H9 (cell line): Measurements from ENCODE around the gene SPRYD4. TPM values are rescaled to one million over a fixed set of nuclear protein-coding genes. Genes with fewer than 3 reads are reported as not detected.

Experiments used
- DNase-seq: peaks from one replicate; pipeline ENCODE4 v3.0.0-alpha.2; 2017
- H2AFZ ChIP-seq: one replicate; pipeline ENCODE4 v1.6.1; 2013; ENCODE audit warnings: mild to moderate bottlenecking, low read length, control low read depth, moderate library complexity
- H2AK5ac ChIP-seq: 2 replicates; pipeline ENCODE4 v1.6.1; 2013; ENCODE audit warnings: low read length, control low read depth, mixed read lengths; ENCODE audit not compliant: insufficient read length
- H2BK120ac ChIP-seq: one replicate; pipeline ENCODE4 v1.6.1; 2013; ENCODE audit warnings: low read depth, mild to moderate bottlenecking, low read length, control low read depth, inconsistent platforms; ENCODE audit not compliant: poor library complexity, severe bottlenecking
- H2BK12ac ChIP-seq: 2 replicates; pipeline ENCODE4 v1.6.1; 2013; ENCODE audit warnings: low read length, control low read depth, mixed read lengths, low read depth; ENCODE audit not compliant: insufficient read length
- H2BK15ac ChIP-seq: 2 replicates; pipeline ENCODE4 v1.6.1; 2013; ENCODE audit warnings: low read depth, low read length, control low read depth
- H2BK20ac ChIP-seq: one replicate; pipeline ENCODE4 v1.6.1; 2013; ENCODE audit warnings: low read depth, mild to moderate bottlenecking, low read length, control low read depth, inconsistent platforms; ENCODE audit not compliant: poor library complexity, severe bottlenecking
- H2BK5ac ChIP-seq: 2 replicates; pipeline ENCODE4 v1.6.1; 2013; ENCODE audit warnings: low read length, control low read depth, mixed read lengths; ENCODE audit not compliant: insufficient read length
- H3K14ac ChIP-seq: 2 replicates; pipeline ENCODE4 v1.6.1; 2013; ENCODE audit warnings: low read length, control low read depth; ENCODE audit not compliant: insufficient read depth
- H3K18ac ChIP-seq: 2 replicates; pipeline ENCODE4 v1.6.1; 2013; ENCODE audit warnings: low read depth, mild to moderate bottlenecking, mixed read lengths, low read length, control low read depth; ENCODE audit not compliant: insufficient read length
- H3K23ac ChIP-seq: 2 replicates; pipeline ENCODE4 v1.6.1; 2013; ENCODE audit warnings: low read length, control low read depth, mixed read lengths, low read depth; ENCODE audit not compliant: insufficient read length
- H3K23me2 ChIP-seq: 2 replicates; pipeline ENCODE4 v1.6.1; 2013; ENCODE audit warnings: low read depth, mild to moderate bottlenecking, mixed read lengths, low read length, control low read depth; ENCODE audit not compliant: insufficient read length, poor library complexity, severe bottlenecking
- H3K27ac ChIP-seq: 2 replicates; pipeline ENCODE4 v1.5.1; 2013; ENCODE audit warnings: low read length, control low read depth, mixed read lengths, low read depth; ENCODE audit not compliant: insufficient read length
- H3K27me3 ChIP-seq: 2 replicates; pipeline ENCODE4 v1.6.1; 2013; ENCODE audit warnings: low read length, control low read depth, inconsistent platforms; ENCODE audit not compliant: insufficient read depth
- H3K4ac ChIP-seq: 2 replicates; pipeline ENCODE4 v1.6.1; 2013; ENCODE audit warnings: low read depth, mild to moderate bottlenecking, control low read depth, inconsistent platforms, low read length, moderate library complexity
- H3K4me1 ChIP-seq: 2 replicates; pipeline ENCODE4 v1.6.1; 2013; ENCODE audit warnings: low read length, control low read depth, inconsistent platforms; ENCODE audit not compliant: insufficient read depth
- H3K4me2 ChIP-seq: 2 replicates; pipeline ENCODE4 v1.6.1; 2013; ENCODE audit warnings: low read length, control low read depth, mixed read lengths; ENCODE audit not compliant: insufficient read length, insufficient read depth
- H3K56ac ChIP-seq: 2 replicates; pipeline ENCODE4 v1.6.1; 2013; ENCODE audit warnings: low read depth, mild to moderate bottlenecking, mixed read lengths, low read length, control low read depth; ENCODE audit not compliant: insufficient read length
- H3K79me1 ChIP-seq: 2 replicates; pipeline ENCODE4 v1.6.1; 2013; ENCODE audit warnings: low read depth, mild to moderate bottlenecking, moderate library complexity, low read length, control low read depth, inconsistent platforms; ENCODE audit not compliant: insufficient read depth, poor library complexity, severe bottlenecking
- H3K79me2 ChIP-seq: 2 replicates; pipeline ENCODE4 v1.6.1; 2013; ENCODE audit warnings: low read length, control low read depth, inconsistent platforms; ENCODE audit not compliant: insufficient read depth
- H3K9ac ChIP-seq: 2 replicates; pipeline ENCODE4 v1.6.1; 2013; ENCODE audit warnings: low read length, control low read depth, mixed read lengths; ENCODE audit not compliant: insufficient read length; ENCODE audit errors: extremely low read depth
- H3K9me3 ChIP-seq: one replicate; pipeline ENCODE4 v1.6.1; 2013; ENCODE audit warnings: low read depth, low read length, inconsistent platforms; ENCODE audit not compliant: control insufficient read depth
- H3T11ph ChIP-seq: one replicate; pipeline ENCODE4 v1.6.1; 2013; ENCODE audit warnings: mild to moderate bottlenecking, low read length, control low read depth, inconsistent platforms
- H4K20me1 ChIP-seq: one replicate; pipeline ENCODE4 v1.6.1; 2013; ENCODE audit not compliant: control insufficient read depth, insufficient read length, insufficient read depth
- H4K5ac ChIP-seq: 2 replicates; pipeline ENCODE4 v1.6.1; 2013; ENCODE audit warnings: low read depth, mild to moderate bottlenecking, mixed read lengths, low read length, control low read depth; ENCODE audit not compliant: insufficient read length
- H4K8ac ChIP-seq: replicated peaks from 2 replicates; pipeline ENCODE4 v1.6.1; 2013; ENCODE audit warnings: low read length, control low read depth, mixed read lengths, low read depth; ENCODE audit not compliant: insufficient read length
- H4K91ac ChIP-seq: 2 replicates; pipeline ENCODE4 v1.6.1; 2013; ENCODE audit warnings: low read depth, mild to moderate bottlenecking, moderate library complexity, mixed read lengths, low read length, control low read depth; ENCODE audit not compliant: insufficient read length
- H3K27ac Mint-ChIP-seq, 3 experiments: 2 replicates in 2 of 3; 3 replicates in 1 of 3; pipeline ENCODE4 v1.8.0; 2020 to 2021; ENCODE audit warnings: mixed read lengths in 3 of 3, mild to moderate bottlenecking in 1 of 3, moderate library complexity in 1 of 3
- H3K27me3 Mint-ChIP-seq: 2 replicates; pipeline ENCODE4 v1.8.0; 2021; ENCODE audit warnings: low read depth, mild to moderate bottlenecking, moderate library complexity, mixed read lengths
- H3K36me3 Mint-ChIP-seq, 3 experiments: 2 replicates in 2 of 3; 3 replicates in 1 of 3; pipeline ENCODE4 v1.8.0; 2020 to 2021; ENCODE audit warnings: low read depth in 3 of 3, mixed read lengths in 3 of 3; ENCODE audit not compliant: insufficient read depth in 1 of 3
- H3K4me1 Mint-ChIP-seq, 2 experiments: 2 replicates each; pipeline ENCODE4 v1.8.0; 2020; ENCODE audit warnings: mixed read lengths in 2 of 2
- H3K4me3 Mint-ChIP-seq, 2 experiments: 2 replicates in 1 of 2; 3 replicates in 1 of 2; pipeline ENCODE4 v1.8.0; 2020 to 2021; ENCODE audit warnings: mild to moderate bottlenecking in 2 of 2, mixed read lengths in 2 of 2, moderate library complexity in 1 of 2
- H3K9me3 Mint-ChIP-seq, 2 experiments: 2 replicates in 1 of 2; 3 replicates in 1 of 2; pipeline ENCODE4 v1.8.0; 2020; ENCODE audit warnings: mild to moderate bottlenecking in 2 of 2, mixed read lengths in 2 of 2, moderate library complexity in 1 of 2
- CTCF ChIP-seq: fragments of 200-600 bp; sonication (generic); conservative IDR thresholded peaks from 3 replicates; pipeline ENCODE4 v1.8.0; 2021; ENCODE audit warnings: antibody characterized with exemption, mild to moderate bottlenecking
- WGBS: extraction: QIAGEN DNeasy Blood & Tissue Kit; methylation state at CpG from one replicate; pipeline ENCODE4 v1.1.7; 2013; ENCODE audit warnings: missing lambda C conversion rate, low lambda C conversion rate, mixed read lengths; ENCODE audit not compliant: insufficient read length; ENCODE audit errors: extremely low coverage; 5-methylcytosine and 5-hydroxymethylcytosine counted together
- total RNA-seq: library from RNA; stranded (reverse); gene quantifications from 2 replicates; pipeline ENCODE4 v1.2.1, GENCODE V29; 2021

The SPRYD4 gene
- total RNA-seq, 1 experiment from 2014 or later, result 4.9 TPM

- Mint-ChIP-seq H3K9me3 (no peaks in the 10 kb centered on the region), H3K4me3 (no peak overlapping the region), H3K27ac (no peak overlapping the region), H3K36me3 (peaks cover 44 to 89% (median 78%) of the 10 kb centered on the region in 3 experiments; a peak in 6 of 7 replicates), H3K27me3 (no peaks in the 10 kb centered on the region), H3K4me1 (no peaks in the 10 kb centered on the region)
- Histone ChIP-seq H3K23ac (no peak overlapping the region), H2BK120ac (no peak overlapping the region), H3K4me1 (no peaks in the 10 kb centered on the region), H2AFZ (no peak overlapping the region), H3K79me1 (no peaks in the 10 kb centered on the region), H3T11ph (no peak overlapping the region), H3K79me2 (no peaks in the 10 kb centered on the region), H4K91ac (no peak overlapping the region), H3K56ac (no peak overlapping the region), H4K8ac (no peak overlapping the region), H2BK20ac (no peak overlapping the region), H4K20me1 (no peaks in the 10 kb centered on the region), H3K14ac (no peak overlapping the region), H2BK15ac (no peak overlapping the region), H3K27ac (no peak overlapping the region), H2BK12ac (no peak overlapping the region), H3K4me2 (no peak overlapping the region), H2BK5ac (no peak overlapping the region), H3K9me3 (no peaks in the 10 kb centered on the region), H4K5ac (no peak overlapping the region), H3K27me3 (no peaks in the 10 kb centered on the region), H2AK5ac (no peak overlapping the region), H3K9ac (no peak overlapping the region), H3K18ac (no peak overlapping the region), H3K23me2 (no peaks in the 10 kb centered on the region), H3K4ac (no peak overlapping the region)
- no CpG with 5 or more reads among the region's 1 CpG for WGBS
- no peak for DNase-seq
- no peak for TF ChIP-seq CTCF
Measured at GRCh38 chr12:56425193-56425592, 43.2 kb upstream of the SPRYD4 start.
